HUES64 (cell line): ENCODE measurements around the gene PLCB4.

Experiments
- H3K27ac ChIP-seq: 2 replicates; pipeline ENCODE4 v1.7.0; 2013; ENCODE audit warnings: low read depth, low read length, inconsistent platforms
- H3K27me3 ChIP-seq: 2 replicates; pipeline ENCODE4 v1.6.1; 2013; ENCODE audit warnings: mild to moderate bottlenecking, low read length; ENCODE audit not compliant: insufficient read depth
- H3K36me3 ChIP-seq: 2 replicates; pipeline ENCODE4 v1.6.1; 2013; ENCODE audit warnings: mild to moderate bottlenecking, low read length; ENCODE audit not compliant: insufficient read depth
- H3K4me1 ChIP-seq: 2 replicates; pipeline ENCODE4 v1.6.1; 2013; ENCODE audit warnings: mild to moderate bottlenecking, low read length, moderate library complexity; ENCODE audit not compliant: insufficient read depth
- H3K4me3 ChIP-seq: 2 replicates; pipeline ENCODE4 v1.5.1; 2013; ENCODE audit warnings: mild to moderate bottlenecking, low read length, moderate library complexity
- H3K9ac ChIP-seq: 2 replicates; pipeline ENCODE4 v1.6.1; 2013; ENCODE audit warnings: mild to moderate bottlenecking, low read depth, low read length
- H3K9me3 ChIP-seq: 2 replicates; pipeline ENCODE4 v1.6.1; 2013; ENCODE audit warnings: low read depth, low read length; ENCODE audit not compliant: insufficient read depth
- WGBS: fragments of 150-250, 120-280 bp; methylation state at CpG from one replicate; pipeline ENCODE4 v1.1.7; 2013; ENCODE audit warnings: missing lambda C conversion rate; 5-methylcytosine and 5-hydroxymethylcytosine counted together

Gene PLCB4

GRCh38 chr20:9508696-9509178, 439.9 kb downstream of the PLCB4 start:
- WGBS: 96% methylated on average over 30 of the region's 30 CpGs
- H3K4me3 ChIP-seq: peak overlapping the region; percentile 29
- H3K27ac ChIP-seq: no peak overlapping the region
- no peak overlapping the region for H3K9ac ChIP-seq
- no peaks in the 10 kb centered on the region for H3K36me3 ChIP-seq
- no peaks in the 10 kb centered on the region for H3K9me3 ChIP-seq
- H3K27me3 ChIP-seq: peaks cover 99% of the 10 kb centered on the region
- peaks cover 14% of the 10 kb centered on the region for H3K4me1 ChIP-seq

DNA sequence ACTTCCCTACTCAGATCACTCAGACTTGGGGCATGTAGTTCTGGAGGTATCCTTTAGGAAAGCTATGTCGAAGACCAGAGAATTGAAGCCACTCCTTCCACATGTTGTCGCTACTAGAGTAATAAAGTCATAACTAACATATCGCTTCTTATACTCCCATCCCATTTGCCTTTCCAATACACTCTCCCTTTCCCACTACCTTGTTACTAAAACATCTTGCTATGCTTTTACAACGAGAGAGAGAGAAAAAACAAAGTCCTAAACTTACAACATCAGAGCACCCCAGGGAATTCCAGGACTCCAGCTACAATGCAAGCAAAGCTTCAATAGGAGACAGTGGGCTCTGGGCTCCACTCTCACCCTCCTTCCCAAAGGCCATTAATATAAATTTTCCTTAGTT, 440.4 kb downstream of the PLCB4 start:
- H3K4me1 ChIP-seq: peaks cover 12% of the 10 kb centered on the region
- H3K36me3 ChIP-seq: no peaks in the 10 kb centered on the region
- H3K27me3 ChIP-seq: peaks cover 100% of the 10 kb centered on the region
- H3K27ac ChIP-seq: no peak overlapping the region
- no peak overlapping the region for H3K4me3 ChIP-seq
- no peaks in the 10 kb centered on the region for H3K9me3 ChIP-seq
- no peak overlapping the region for H3K9ac ChIP-seq
- WGBS: 93% methylated on average over 4 of the region's 4 CpGs

GRCh38 chr20:9510911-9511310, 442.0 kb downstream of the PLCB4 start:
- H3K9ac ChIP-seq: no peak overlapping the region
- H3K4me3 ChIP-seq: no peak overlapping the region
- H3K9me3 ChIP-seq: no peaks in the 10 kb centered on the region
- H3K27ac ChIP-seq: no peak overlapping the region
- peaks cover 14% of the 10 kb centered on the region for H3K4me1 ChIP-seq
- peaks cover 100% of the 10 kb centered on the region for H3K27me3 ChIP-seq
- WGBS: 92% methylated on average over 5 of the region's 5 CpGs
- H3K36me3 ChIP-seq: no peaks in the 10 kb centered on the region

GRCh38 chr20:9514072-9514460, 445.2 kb downstream of the PLCB4 start:
- H3K27ac ChIP-seq: no peak overlapping the region
- no peaks in the 10 kb centered on the region for H3K9me3 ChIP-seq
- peaks cover 35% of the 10 kb centered on the region for H3K4me1 ChIP-seq
- H3K36me3 ChIP-seq: no peaks in the 10 kb centered on the region
- H3K9ac ChIP-seq: no peak overlapping the region
- H3K27me3 ChIP-seq: peaks cover 100% of the 10 kb centered on the region
- WGBS: 8% methylated on average over 9 of the region's 9 CpGs
- H3K4me3 ChIP-seq: peak overlapping the region; percentile 63

GRCh38 chr20:9514461-9515213, 445.8 kb downstream of the PLCB4 start, which contains the start of gene LAMP5:
TSS of gene LAMP5 (plus strand) at chr20:9514590. CDS start at chr20:9514853, 263 bp downstream.
- under 1% methylated on average over 38 of the region's 38 CpGs for WGBS
- Histone ChIP-seq H3K9ac (no peak within 1 kb of the TSS), H3K4me3 (peak within 1 kb of the TSS; percentile 63), H3K9me3 (no peaks in the 10 kb centered on the region), H3K36me3 (no peaks in the 10 kb centered on the region), H3K27me3 (peaks cover 100% of the 10 kb centered on the region), H3K4me1 (peaks cover 40% of the 10 kb centered on the region), H3K27ac (no peak within 1 kb of the TSS)

- no peaks in the 10 kb centered on the region for H3K9me3 ChIP-seq
- H3K27ac ChIP-seq: no peak overlapping the region
- no peak overlapping the region for H3K9ac ChIP-seq
- no peaks in the 10 kb centered on the region for H3K36me3 ChIP-seq
- WGBS: 14% methylated on average over 13 of the region's 13 CpGs
- H3K27me3 ChIP-seq: peaks cover 100% of the 10 kb centered on the region
- peak overlapping the region; percentile 63 for H3K4me3 ChIP-seq
- H3K4me1 ChIP-seq: peaks cover 46% of the 10 kb centered on the region
Measured at GRCh38 chr20:9515214-9515585, 446.3 kb downstream of the PLCB4 start.

DNA sequence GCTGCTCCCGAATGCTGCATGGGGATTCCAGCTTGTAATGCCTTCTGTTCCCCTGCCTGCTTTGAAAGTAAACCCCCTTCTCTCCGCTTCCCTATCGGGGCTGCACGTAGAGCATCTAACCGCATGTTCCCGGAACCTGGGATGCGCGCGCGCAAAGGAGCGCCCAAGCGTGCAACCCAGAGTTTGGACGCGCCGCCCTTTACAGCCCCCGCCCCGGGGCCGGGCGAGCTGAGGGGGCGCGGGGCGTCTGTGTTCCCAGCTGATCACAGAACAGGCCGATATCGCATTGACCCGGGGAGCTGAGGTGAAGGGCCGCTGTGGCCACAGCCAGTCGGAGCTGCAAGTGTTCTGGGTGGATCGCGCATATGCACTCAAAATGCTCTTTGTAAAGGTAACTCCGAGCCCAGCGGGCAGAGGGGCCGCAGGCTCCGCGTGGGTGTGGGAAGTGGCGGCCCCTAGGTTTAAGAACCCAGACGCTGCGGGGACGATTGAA, 446.9 kb downstream of the PLCB4 start:
- Histone ChIP-seq H3K4me1 (peaks cover 52% of the 10 kb centered on the region), H3K36me3 (no peaks in the 10 kb centered on the region), H3K27me3 (peaks cover 100% of the 10 kb centered on the region), H3K4me3 (peak overlapping the region; percentile 63), H3K27ac (no peak overlapping the region), H3K9me3 (no peaks in the 10 kb centered on the region), H3K9ac (no peak overlapping the region)
- 2% methylated on average over 38 of the region's 38 CpGs for WGBS

GRCh38 chr20:9516234-9516871, 447.5 kb downstream of the PLCB4 start:
- H3K9me3 ChIP-seq: no peaks in the 10 kb centered on the region
- H3K4me3 ChIP-seq: peak overlapping the region; percentile 63
- no peak overlapping the region for H3K27ac ChIP-seq
- no peak overlapping the region for H3K9ac ChIP-seq
- no peaks in the 10 kb centered on the region for H3K36me3 ChIP-seq
- peaks cover 98% of the 10 kb centered on the region for H3K27me3 ChIP-seq
- WGBS: 28% methylated on average over 28 of the region's 28 CpGs
- H3K4me1 ChIP-seq: peaks cover 57% of the 10 kb centered on the region

DNA sequence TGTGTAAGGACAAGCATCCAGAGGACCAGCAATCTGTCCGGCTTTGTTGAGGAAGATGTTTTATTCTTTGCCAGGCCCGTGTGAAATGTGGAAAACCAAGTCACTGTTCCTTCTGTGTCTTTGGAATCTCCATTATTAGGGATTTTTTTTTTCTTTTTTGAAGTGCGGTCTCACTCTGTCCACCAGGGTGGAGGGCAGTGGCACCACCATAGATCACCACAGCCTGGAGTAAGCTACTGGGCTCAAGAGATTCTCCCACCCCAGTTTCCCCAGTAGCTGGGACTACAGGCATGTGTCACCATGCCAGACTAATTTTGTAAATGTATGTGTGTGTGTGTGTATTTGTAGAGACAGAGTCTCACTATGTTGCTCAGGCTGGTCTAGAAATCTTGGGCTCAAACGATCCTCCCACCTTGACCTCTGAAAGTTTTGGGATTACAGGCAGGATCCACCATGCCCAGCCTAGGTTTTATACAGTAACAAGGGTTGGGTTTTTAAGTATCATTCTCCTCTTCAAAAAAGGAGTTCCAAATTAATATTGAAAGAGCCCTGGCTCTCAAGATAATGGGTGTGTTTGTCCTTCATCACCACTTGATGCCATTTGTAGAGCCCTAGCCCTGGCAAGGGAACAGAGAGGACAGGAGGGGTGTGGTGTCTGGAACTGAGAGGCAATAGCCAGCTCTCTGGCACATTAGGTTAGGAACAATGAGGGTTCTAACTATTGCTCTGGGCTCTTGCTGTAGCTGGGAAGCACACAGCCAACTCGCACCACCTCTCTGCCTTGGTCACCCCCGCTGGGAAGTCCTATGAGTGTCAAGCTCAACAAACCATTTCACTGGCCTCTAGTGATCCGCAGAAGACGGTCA, 448.6 kb downstream of the PLCB4 start:
- H3K4me3 ChIP-seq: no peak overlapping the region
- H3K36me3 ChIP-seq: no peaks in the 10 kb centered on the region
- H3K9ac ChIP-seq: no peak overlapping the region
- 86% methylated on average over 8 of the region's 8 CpGs for WGBS
- H3K27ac ChIP-seq: no peak overlapping the region
- peaks cover 59% of the 10 kb centered on the region for H3K4me1 ChIP-seq
- H3K9me3 ChIP-seq: no peaks in the 10 kb centered on the region
- peaks cover 86% of the 10 kb centered on the region for H3K27me3 ChIP-seq

DNA sequence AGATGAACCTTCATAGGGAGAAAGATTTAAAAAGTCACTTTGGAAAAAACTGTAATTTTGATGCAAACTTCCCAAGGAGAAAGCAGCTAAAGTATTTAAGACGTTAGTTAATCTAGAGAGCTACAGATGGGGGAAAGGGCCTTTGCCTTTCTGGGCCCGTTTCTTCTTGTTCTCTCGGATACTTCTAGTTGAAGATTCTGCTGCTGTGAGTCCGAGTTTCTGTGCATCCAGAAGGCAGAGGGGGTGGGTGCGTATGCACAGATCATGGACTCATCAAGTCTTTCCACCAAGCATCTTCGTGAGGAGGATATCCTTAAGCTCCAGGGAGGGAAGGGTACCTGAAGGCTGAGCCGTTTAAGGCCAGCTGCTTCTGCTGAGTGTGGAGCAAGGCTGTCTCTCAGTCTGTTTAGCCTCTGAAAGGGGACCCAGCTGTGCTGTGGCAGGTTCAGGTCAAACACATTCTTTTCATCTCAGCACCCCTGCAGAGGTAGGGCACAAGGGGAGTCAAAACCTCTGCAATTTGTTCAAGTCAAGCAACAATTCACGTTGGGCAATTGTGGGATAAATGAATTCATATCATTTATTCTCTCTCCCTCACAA, 449.8 kb downstream of the PLCB4 start:
- no peak overlapping the region for H3K27ac ChIP-seq
- H3K4me1 ChIP-seq: peaks cover 57% of the 10 kb centered on the region
- no peaks in the 10 kb centered on the region for H3K9me3 ChIP-seq
- whole genome bisulfite sequencing: 18% methylated on average over 7 of the region's 8 CpGs
- no peak overlapping the region for H3K4me3 ChIP-seq
- no peak overlapping the region for H3K9ac ChIP-seq
- peaks cover 75% of the 10 kb centered on the region for H3K27me3 ChIP-seq
- H3K36me3 ChIP-seq: no peaks in the 10 kb centered on the region
